K562 (cell line): ENCODE measurements around the gene HOXB7. TPM values are rescaled to one million over a fixed set of nuclear protein-coding genes. Genes with fewer than 3 reads are reported as not detected.
A peak's percentile ranks its signal among the peaks of the same experiment; 100 is the strongest.

Experiments used
- SMARCE1 ChIP-seq: fragments of 450-650 bp; IDR thresholded peaks from 2 replicates; pipeline ENCODE4 v1.7.1; 2016; ENCODE audit warnings: mild to moderate bottlenecking
- ZNF644 ChIP-seq: fragments of 200-800 bp; sonication (Bioruptor generic); IDR thresholded peaks from 2 replicates; pipeline ENCODE4 v1.6.1; 2016; ENCODE audit warnings: low read depth, missing genetic modification characterization, missing compliant biosample characterization
- ZNF740 ChIP-seq, 3 experiments: fragments of 200-800 bp in 1 of 3; sonication (Bioruptor generic) in 1 of 3; sonication (generic) in 1 of 3; formaldehyde crosslinking in 1 of 3; IDR thresholded peaks; 2 replicates each; pipeline versions ENCODE4 v1.6.1 to v1.8.0; 2016 to 2022; ENCODE audit warnings: mild to moderate bottlenecking in 2 of 3, missing compliant biosample characterization in 2 of 3, missing genetic modification characterization in 2 of 3, missing genetic modification reagents in 1 of 3
- polyA plus RNA-seq, 8 experiments: library from polyadenylated mRNA; depleted of rRNA in 4 of 8; stranded (reverse) in 5 of 8; unstranded in 3 of 8; fragments of >200 nt; fragmentation: Nextera tagmentation in 2 of 8; fragmentation: Illumina TruSeq in 1 of 8; extraction: Ambion mirVana in 2 of 8; extraction: Trizol in 1 of 8; gene quantifications; 2 replicates each; pipeline versions ENCODE4 v1.2.1 to v1.2.3, GENCODE V29; 2011 to 2014; ENCODE audit warnings: inconsistent platforms in 1 of 8, missing spikeins in 1 of 8
- total RNA-seq, 7 experiments: library from RNA; depleted of rRNA in 6 of 7; stranded (reverse); fragments of >200 nt in 6 of 7; fragmentation: Illumina TruSeq in 2 of 7; extraction: Trizol in 2 of 7; gene quantifications; 2 replicates each; pipeline versions ENCODE4 v1.2.1 to v1.2.3, GENCODE V29; 2011 to 2021; ENCODE audit warnings: low replicate concordance in 1 of 7
- TF ChIP-seq, protein P1 (sequence below): fragments of 250-450 bp; sonication (Bioruptor Pico); IDR thresholded peaks from 2 replicates; pipeline ENCODE4 v1.5.0; 2021; ENCODE audit warnings: mild to moderate bottlenecking, borderline replicate concordance
- TF ChIP-seq, protein P2 (sequence below), 2 experiments: fragments of 450-650 bp; conservative IDR thresholded peaks; 2 replicates each; pipeline ENCODE4 v1.6.1; 2017; ENCODE audit warnings: mild to moderate bottlenecking in 2 of 2, moderate library complexity in 2 of 2

HOXB7 gene
- total and polyA plus RNA-seq, 9 of the 15 experiments (the other 6 are each of a cell fraction or from before 2014, with no cell fraction given) = 5.5 to 16.7 (median 8.3) TPM

GRCh38 chr17:48627623-48628521 lies 17.1 kb upstream of the HOXB7 start (continued):
- TF ChIP-seq, protein P1, sequence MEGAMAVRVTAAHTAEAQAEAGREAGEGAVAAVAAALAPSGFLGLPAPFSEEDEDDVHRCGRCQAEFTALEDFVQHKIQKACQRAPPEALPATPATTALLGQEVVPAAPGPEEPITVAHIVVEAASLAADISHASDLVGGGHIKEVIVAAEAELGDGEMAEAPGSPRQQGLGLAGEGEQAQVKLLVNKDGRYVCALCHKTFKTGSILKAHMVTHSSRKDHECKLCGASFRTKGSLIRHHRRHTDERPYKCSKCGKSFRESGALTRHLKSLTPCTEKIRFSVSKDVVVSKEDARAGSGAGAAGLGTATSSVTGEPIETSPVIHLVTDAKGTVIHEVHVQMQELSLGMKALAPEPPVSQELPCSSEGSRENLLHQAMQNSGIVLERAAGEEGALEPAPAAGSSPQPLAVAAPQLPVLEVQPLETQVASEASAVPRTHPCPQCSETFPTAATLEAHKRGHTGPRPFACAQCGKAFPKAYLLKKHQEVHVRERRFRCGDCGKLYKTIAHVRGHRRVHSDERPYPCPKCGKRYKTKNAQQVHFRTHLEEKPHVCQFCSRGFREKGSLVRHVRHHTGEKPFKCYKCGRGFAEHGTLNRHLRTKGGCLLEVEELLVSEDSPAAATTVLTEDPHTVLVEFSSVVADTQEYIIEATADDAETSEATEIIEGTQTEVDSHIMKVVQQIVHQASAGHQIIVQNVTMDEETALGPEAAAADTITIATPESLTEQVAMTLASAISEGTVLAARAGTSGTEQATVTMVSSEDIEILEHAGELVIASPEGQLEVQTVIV = 0 out of 2 replicates have a peak, but pooled peaks have one; percentile 43
- TF ChIP-seq SMARCE1 (peak; percentile 21; the same call in 1 of the 2 replicates), ZNF740 (CRISPR knock-in tag; IDR thresholded peaks at IDR 0.05) (no peak), ZNF740 (tag; IDR thresholded peaks at IDR 0.05) (0 out of 4 replicates have a peak, but pooled peaks of 1 of the 2 experiments have one; percentile 25), ZNF644 (0 out of 2 replicates have a peak, but pooled peaks have one; percentile 17)
- TF ChIP-seq, protein P2, sequence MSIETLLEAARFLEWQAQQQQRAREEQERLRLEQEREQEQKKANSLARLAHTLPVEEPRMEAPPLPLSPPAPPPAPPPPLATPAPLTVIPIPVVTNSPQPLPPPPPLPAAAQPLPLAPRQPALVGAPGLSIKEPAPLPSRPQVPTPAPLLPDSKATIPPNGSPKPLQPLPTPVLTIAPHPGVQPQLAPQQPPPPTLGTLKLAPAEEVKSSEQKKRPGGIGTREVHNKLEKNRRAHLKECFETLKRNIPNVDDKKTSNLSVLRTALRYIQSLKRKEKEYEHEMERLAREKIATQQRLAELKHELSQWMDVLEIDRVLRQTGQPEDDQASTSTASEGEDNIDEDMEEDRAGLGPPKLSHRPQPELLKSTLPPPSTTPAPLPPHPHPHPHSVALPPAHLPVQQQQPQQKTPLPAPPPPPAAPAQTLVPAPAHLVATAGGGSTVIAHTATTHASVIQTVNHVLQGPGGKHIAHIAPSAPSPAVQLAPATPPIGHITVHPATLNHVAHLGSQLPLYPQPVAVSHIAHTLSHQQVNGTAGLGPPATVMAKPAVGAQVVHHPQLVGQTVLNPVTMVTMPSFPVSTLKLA (conservative IDR thresholded peaks at IDR 0.05) = peak in 1 of 2 experiments; percentile 48; a peak in 3 of 4 replicates
